ENCODE results near the gene ATP6V0A1.

DNA sequence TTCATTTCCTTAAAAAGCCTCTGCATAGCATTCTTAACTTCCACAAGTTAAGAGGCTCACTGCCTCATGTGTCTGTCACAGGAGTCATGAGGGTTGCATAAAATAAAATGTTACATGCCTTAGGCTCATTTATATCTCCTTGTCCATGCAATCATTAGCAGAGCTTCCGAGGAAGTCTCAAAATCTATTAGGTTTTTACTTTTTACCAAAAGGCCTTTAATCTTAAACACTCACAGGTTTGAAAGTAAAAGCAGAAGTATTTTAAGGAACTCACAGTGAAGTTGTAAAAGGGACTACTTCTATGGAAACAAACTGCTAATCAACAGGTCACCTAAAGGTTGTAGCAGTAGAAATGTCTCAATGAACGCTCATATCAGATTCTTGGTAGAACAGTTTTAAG lies 5.2 kb upstream of the ATP6V0A1 start:
- TF ChIP-seq, protein P1, sequence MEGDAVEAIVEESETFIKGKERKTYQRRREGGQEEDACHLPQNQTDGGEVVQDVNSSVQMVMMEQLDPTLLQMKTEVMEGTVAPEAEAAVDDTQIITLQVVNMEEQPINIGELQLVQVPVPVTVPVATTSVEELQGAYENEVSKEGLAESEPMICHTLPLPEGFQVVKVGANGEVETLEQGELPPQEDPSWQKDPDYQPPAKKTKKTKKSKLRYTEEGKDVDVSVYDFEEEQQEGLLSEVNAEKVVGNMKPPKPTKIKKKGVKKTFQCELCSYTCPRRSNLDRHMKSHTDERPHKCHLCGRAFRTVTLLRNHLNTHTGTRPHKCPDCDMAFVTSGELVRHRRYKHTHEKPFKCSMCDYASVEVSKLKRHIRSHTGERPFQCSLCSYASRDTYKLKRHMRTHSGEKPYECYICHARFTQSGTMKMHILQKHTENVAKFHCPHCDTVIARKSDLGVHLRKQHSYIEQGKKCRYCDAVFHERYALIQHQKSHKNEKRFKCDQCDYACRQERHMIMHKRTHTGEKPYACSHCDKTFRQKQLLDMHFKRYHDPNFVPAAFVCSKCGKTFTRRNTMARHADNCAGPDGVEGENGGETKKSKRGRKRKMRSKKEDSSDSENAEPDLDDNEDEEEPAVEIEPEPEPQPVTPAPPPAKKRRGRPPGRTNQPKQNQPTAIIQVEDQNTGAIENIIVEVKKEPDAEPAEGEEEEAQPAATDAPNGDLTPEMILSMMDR (conservative IDR thresholded peaks at IDR 0.05; ENCODE audit: low read length), result no peak
- TF ChIP-seq EZH2phosphoT487 (IDR thresholded peaks at IDR 0.05; ENCODE audit: borderline replicate concordance), result no peak
